Activated T-cell treated with anti-CD3 and anti-CD28 coated beads for 4 hours (primary cell): ENCODE measurements around the gene NAT9.

Experiments
- DNase-seq: peaks from one replicate; pipeline ENCODE4 v3.0.0-alpha.2; 2020

NAT9 gene

GRCh38 chr17:74742153-74742515 is 34.0 kb downstream of the NAT9 start:
- DNase-seq, result no peak

DNA sequence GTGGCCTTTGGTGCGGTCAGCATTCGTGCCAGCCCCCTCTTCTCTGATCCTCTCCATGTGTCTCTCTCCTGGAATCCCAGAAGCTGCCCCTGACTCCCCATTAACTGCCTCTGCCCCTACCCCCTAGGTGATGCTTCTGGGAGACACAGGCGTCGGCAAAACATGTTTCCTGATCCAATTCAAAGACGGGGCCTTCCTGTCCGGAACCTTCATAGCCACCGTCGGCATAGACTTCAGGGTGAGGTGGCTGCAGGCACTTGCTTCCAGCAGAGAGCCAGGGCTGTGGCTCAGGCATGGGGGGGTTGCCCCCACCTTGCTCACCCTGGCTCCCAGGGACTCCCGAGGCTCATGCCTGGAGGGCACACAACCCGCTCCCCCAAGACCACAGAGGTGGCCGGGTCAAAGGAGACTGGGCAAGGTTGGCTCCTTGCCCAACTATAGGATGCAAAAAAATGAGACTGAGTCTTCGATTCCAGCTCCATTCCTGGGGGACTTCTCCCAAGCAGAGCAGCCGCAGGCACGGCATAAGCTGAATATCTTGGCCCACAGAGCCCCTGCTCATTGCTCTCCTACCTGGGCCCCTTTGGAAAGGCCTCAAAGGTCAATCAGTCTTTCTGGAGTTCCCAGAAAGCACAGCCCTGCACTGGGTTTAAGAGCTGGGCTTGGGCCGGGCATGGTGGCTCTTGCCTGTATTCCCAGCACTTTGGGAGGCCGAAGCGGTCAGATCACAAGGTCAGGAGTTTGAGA is 35.3 kb downstream of the NAT9 start:
- DNase-seq, result no peak

GRCh38 chr17:74740173-74740572 is 36.0 kb downstream of the NAT9 start:
- DNase-seq, result no peak

DNA sequence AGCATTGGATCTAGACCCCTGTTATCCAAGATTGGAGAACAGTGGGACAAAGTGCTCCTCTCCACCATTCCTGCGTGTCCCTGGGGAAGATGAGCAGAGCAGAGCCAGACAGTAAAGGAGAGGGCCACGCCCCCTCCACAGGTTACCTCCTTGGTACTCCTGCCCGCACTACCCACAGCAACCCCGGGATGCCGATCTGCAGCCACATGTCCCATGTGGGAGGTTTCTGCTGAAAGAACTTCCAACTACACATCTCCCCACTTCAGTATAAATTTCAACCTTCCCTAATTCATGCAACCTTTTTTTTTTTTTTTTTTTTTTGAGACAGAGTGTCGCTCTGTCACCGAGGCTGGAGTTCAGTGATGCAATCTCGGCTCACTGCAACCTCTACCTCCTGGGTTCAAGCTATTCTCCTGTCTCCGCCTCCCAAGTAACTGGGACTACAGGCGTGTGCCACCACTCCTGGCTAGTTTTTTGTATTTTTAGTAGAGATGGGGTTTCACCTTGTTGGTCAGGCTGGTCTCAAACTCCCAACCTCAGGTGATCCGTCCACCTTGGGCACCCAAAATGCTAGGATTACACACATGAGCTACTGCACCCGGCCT is 36.8 kb downstream of the NAT9 start:
- no peak for DNase-seq

GRCh38 chr17:74738051-74738996 is 37.8 kb downstream of the NAT9 start:
- DNase-seq, result no peak

- no peak for DNase-seq
These were observed 38.7 kb downstream of the NAT9 start for GRCh38 chr17:74737299-74738050.

DNA sequence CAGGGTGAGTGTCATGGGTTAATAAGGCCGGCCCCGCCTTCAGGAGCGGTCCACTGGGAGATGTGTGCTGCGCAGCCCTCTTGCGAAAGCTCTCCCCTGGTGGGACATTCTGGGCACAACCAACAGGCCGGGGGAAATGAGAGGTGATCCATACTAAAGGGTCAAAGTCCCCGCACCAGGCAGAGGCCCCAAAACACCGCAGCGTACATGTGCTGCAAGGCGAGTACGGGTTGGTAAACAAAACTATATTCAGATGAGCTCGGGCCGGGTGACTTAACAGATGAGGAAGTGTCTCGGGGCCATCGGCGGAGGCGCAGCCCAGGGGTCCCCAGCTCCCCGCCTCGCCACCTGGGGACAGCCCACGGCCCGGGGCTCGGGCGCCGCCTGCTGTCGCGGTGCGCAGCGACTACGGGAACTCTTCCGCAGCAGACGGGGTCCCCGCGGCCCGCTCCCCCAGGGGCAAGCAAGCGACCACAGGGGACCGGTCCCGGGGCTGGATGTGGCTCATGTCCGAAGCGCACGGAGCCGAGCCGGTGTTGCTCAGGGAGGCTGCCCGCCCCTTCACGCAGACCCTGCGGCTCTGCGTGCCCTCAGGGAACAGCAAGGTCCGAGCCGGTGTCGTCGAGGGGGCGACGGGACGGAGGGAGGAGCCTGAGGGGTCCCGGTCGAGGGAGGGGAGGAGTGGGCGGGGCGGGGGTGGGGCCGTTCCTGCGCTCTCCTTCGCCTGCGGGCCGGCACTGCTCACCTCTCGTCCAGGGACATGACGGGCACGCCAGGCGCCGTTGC is 39.4 kb downstream of the NAT9 start, which contains the start of gene RAB37:
Gene RAB37 (plus strand): TSS at position 744 of the 786 bp plus-strand sequence. CDS start 17 bp downstream, at position 761.
- no peak for DNase-seq

DNA sequence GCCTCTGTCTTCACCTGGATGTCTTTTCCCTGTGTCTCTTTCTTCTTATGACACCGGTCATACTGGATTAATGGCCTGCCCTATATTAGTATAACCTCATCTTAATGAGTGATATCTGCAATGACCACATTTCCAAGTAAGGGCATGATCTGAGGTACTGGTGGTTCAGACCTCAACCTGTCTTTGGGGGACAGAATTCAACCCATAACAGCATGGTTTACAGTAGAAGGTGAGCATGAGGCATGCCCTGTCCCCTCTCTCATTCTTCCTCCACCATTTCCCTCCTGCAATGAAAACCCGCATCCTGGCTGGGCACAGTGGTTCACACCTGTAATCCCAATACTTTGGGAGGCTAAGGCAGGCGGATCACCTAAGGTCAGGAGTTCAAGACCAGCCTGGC is 41.9 kb downstream of the NAT9 start:
- DNase-seq, result no peak

DNA sequence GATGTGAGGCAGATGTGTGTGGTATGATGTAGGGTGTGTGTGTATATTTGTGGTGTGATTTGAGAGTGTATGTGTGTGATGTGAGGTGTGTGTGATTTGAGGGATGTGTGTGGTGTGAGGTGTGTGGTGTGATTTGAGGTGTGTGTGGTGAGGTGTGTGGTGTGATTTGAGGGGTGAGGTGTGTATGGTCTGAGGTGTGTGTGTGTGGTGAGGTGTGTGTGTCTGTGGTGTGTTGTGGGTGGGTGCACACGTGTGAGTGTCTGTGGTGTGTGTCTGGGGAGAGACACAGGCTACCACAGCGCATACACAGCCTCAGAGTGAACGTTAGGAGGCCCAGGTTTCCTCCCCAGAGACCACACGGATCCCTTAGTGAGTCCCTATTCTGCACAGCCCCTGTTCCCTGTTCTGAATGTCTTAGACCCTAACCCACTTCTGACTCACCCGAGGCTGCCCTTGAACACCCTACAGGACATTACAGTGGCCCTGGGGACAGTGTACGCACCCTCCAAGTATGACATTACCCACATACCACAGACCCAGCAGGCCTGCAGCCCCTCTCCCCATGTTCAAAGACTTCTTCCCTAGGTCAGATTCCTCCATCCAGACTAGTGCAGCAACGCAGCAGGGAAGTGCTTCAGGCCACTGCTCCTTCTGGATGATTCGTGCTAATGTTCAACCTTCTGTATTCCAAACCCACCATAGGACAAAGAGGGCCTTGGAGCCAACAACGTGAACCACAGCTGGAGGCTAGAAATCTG is 42.6 kb downstream of the NAT9 start:
- DNase-seq, result no peak

- DNase-seq, result no peak
These were observed 43.9 kb downstream of the NAT9 start for GRCh38 chr17:74732042-74732867.

- DNase-seq, result no peak
These were observed 44.9 kb downstream of the NAT9 start for GRCh38 chr17:74731347-74731605.

DNA sequence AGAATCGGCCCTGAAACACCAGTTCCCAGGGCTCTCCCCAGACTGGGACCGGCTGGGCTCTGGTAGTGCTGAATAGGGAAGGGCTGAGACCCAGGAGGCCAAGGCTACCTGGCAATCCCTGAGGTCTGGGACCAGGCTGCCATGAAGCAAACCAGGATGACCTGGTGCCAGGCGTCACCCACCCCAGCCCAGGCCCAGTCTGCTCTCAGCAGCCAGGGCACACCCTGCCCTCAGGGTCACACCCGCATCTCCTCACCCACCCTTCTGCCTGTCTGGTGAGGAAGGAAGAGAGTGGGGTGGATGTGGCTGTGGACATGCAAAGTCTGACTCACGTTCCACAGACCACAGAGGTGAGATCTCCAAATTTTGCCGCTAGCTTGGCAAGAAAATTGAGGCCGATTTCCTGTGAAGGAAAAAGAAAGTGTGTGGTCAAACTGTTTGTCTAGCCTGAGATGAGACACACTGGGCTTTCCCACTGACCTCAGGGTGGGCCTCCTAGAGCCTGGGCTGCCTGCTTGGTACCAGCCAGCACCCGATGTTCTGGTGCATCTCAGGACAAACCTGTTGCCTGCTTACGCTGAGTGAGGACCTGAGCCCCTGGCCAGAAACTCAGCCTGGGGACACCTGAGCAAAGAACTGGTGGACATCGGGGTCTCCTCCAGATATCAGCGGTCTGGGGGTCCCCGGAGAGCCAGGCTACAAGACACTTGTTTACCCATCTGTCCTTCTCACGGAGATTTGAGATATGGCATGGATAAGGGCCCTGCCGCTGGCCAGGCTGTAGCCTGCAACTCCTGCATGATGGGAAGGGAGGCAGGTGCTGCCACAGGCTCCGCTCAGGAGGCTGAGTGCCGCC is 45.4 kb downstream of the NAT9 start:
- DNase-seq, result no peak

DNA sequence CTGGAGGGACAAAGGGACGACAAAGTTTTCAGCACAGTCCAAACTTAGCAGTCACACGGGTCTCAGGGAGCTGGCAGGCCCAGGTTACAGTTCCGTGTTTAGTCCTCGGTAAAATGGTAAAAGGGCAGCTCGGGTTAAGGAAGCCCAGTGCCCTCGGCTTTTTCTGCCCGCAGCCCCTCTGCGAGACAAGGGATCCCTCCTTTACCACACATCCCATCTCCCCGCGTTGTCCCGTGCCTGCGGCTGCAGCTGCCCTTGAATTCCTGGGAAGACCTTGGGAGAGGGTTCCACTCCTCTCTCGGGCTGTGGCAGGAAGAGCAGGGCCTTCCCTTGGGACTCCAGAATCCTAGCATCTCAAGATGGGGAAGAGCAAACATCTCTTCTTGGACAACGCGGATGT is 46.3 kb downstream of the NAT9 start:
- no peak for DNase-seq

GRCh38 chr17:74729368-74729767 is 46.8 kb downstream of the NAT9 start:
- DNase-seq, result no peak

GRCh38 chr17:74728702-74729075 is 47.5 kb downstream of the NAT9 start:
- no peak for DNase-seq

DNA sequence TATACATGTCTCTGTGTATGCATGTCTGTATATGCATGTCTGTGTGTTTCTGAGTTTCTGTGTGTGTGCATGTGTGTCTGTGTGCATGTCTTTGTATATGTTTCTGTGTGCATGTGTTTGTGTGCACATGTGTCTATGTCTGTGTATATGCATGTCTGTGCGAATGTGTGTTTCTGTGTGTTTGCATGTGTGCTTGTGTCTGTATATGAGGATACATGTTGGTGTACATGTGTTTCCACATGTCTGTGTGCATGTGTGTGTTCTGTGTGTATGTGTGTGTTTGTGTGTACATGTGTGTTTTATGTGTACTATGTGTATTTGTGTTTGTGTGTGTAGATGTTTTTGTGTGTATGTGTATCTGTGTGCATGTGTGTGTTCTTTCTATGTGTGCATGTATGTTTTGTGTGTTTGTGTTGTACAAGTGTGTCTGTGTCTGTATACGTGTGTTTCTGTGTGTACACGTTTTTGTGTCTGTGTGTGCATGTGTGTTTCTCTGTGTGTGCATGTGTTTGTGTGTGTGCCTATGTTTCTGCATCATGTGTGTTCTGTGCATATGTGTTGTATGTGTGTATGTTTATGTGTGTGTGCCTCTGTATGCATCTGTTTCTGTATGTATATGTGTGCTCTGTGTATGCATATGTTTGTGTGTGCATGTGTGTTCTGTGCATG is 48.0 kb downstream of the NAT9 start:
- no peak for DNase-seq

- DNase-seq, result no peak
These were observed 51.0 kb downstream of the NAT9 start for GRCh38 chr17:74725111-74725510.

- DNase-seq, result no peak
These were observed 52.3 kb downstream of the NAT9 start for GRCh38 chr17:74723891-74724290.

GRCh38 chr17:74722782-74723181 is 53.4 kb downstream of the NAT9 start:
- no peak for DNase-seq
